Vagina (tissue), 2 donors: Measurements from ENCODE around the gene MRPL27. TPM values are rescaled to one million over a fixed set of nuclear protein-coding genes. Genes with fewer than 3 reads are reported as not detected.

Experiments
- DNase-seq, 2 donors: peaks; one replicate each; pipeline ENCODE4 v3.0.0-alpha.2; 2017; ENCODE audit errors: extremely low spot score in 2 of 2
- H3K27ac ChIP-seq: fragments of 200-600 bp; sonication (generic); one replicate; pipeline ENCODE4 v1.5.1; 2019
- H3K27me3 ChIP-seq: fragments of 200-600 bp; sonication (generic); one replicate; pipeline ENCODE4 v1.5.1; 2019
- H3K36me3 ChIP-seq, 2 donors: fragments of 200-600 bp; sonication (generic); one replicate each; pipeline ENCODE4 v1.5.1; 2017 to 2019
- H3K4me1 ChIP-seq: fragments of 200-600 bp; sonication (generic); one replicate; pipeline ENCODE4 v1.5.1; 2019
- H3K4me3 ChIP-seq, 2 donors: fragments of 200-600 bp; sonication (generic); 1 replicate in 1 of 2; 2 replicates in 1 of 2; pipeline ENCODE4 v1.5.1; 2016 to 2019
- H3K9me3 ChIP-seq: fragments of 200-600 bp; sonication (generic); one replicate; pipeline ENCODE4 v1.5.1; 2019
- POLR2A ChIP-seq, 2 donors: fragments of 450-650 bp; IDR thresholded peaks; one replicate each; pipeline ENCODE4 v1.6.1; 2017; ENCODE audit warnings: antibody characterized with exemption in 2 of 2, mild to moderate bottlenecking in 2 of 2, moderate library complexity in 2 of 2
- POLR2AphosphoS5 ChIP-seq, 2 donors: sonication (generic); formaldehyde crosslinking; IDR thresholded peaks; one replicate each; pipeline ENCODE4 v1.9.0; 2017; ENCODE audit warnings: antibody characterized with exemption in 2 of 2, mild to moderate bottlenecking in 2 of 2, low read depth in 1 of 2; ENCODE audit not compliant: insufficient read depth in 1 of 2
- intact Hi-C: fragments of 100-400 bp; cut with DNase I; formaldehyde crosslinking; loops from one replicate; pipeline ENCODE4 v1.15.1; 2023
- total RNA-seq: library from RNA; depleted of rRNA; stranded (reverse); fragments of >200 nt; gene quantifications from one replicate; pipeline ENCODE4 v1.2.3, GENCODE V29; 2016
- TF ChIP-seq, protein P1 (sequence below), 3 experiments: fragments of 450-650 bp in 2 of 3; fragments of 200-600 bp in 1 of 3; sonication (generic) in 1 of 3; IDR thresholded peaks; one replicate each; pipeline ENCODE4 v1.5.1; 2017 to 2019; ENCODE audit warnings: antibody characterized with exemption in 3 of 3, mild to moderate bottlenecking in 2 of 3, moderate library complexity in 2 of 3

Gene MRPL27
- total RNA-seq, 1 donor from 2014 or later, result 41.7 TPM

DNA sequence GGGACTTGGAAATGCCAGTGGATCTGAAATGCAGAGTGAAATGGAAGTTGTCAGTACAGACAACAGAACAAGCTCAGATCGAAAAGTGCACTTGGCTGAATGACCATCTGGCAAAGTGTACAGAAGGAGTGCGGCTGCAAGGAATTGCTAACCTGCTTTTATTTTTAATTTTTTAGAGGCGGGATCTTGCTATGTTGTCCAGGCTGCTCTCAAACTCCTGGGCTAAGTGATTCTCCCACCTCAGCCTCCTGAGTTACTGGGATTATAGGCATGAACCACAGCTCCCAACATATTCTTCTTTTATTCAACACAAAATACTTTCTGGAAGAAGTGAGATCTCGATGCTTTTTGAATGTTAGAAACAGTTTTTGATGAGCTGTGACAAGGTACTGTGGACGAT, 20.7 kb upstream of the MRPL27 start:
- Histone ChIP-seq H3K27ac (no peak overlapping the region), H3K36me3 (peaks cover 7 to 54% of the 10 kb centered on the region in 2 donors), H3K9me3 (no peaks in the 10 kb centered on the region), H3K4me3 (no peak overlapping the region), H3K27me3 (no peaks in the 10 kb centered on the region), H3K4me1 (peaks cover 34% of the 10 kb centered on the region)
- TF ChIP-seq POLR2A (IDR thresholded peaks at IDR 0.05) (no peak), POLR2AphosphoS5 (IDR thresholded peaks at IDR 0.05; ENCODE audit: insufficient read depth in 1 of 2, low read depth in 1 of 2) (no peak)
- TF ChIP-seq, protein P1, sequence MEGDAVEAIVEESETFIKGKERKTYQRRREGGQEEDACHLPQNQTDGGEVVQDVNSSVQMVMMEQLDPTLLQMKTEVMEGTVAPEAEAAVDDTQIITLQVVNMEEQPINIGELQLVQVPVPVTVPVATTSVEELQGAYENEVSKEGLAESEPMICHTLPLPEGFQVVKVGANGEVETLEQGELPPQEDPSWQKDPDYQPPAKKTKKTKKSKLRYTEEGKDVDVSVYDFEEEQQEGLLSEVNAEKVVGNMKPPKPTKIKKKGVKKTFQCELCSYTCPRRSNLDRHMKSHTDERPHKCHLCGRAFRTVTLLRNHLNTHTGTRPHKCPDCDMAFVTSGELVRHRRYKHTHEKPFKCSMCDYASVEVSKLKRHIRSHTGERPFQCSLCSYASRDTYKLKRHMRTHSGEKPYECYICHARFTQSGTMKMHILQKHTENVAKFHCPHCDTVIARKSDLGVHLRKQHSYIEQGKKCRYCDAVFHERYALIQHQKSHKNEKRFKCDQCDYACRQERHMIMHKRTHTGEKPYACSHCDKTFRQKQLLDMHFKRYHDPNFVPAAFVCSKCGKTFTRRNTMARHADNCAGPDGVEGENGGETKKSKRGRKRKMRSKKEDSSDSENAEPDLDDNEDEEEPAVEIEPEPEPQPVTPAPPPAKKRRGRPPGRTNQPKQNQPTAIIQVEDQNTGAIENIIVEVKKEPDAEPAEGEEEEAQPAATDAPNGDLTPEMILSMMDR (IDR thresholded peaks at IDR 0.05), result no peak
- intact Hi-C loops, result no loop called here
- DNase-seq, result no peak

- Histone ChIP-seq H3K9me3 (no peaks in the 10 kb centered on the region), H3K4me3 (no peak overlapping the region), H3K36me3 (peaks cover 7 to 65% of the 10 kb centered on the region in 2 donors), H3K4me1 (peaks cover 29% of the 10 kb centered on the region), H3K27me3 (no peaks in the 10 kb centered on the region), H3K27ac (no peak overlapping the region)
- intact Hi-C loops, result no loop called here
- TF ChIP-seq POLR2AphosphoS5 (IDR thresholded peaks at IDR 0.05; ENCODE audit: insufficient read depth in 1 of 2, low read depth in 1 of 2) (no peak), POLR2A (IDR thresholded peaks at IDR 0.05) (no peak)
- TF ChIP-seq, protein P1 (IDR thresholded peaks at IDR 0.05), result no peak
- DNase-seq, result no peak
Observed at GRCh38 chr17:50392621-50393020, 19.6 kb upstream of the MRPL27 start.

GRCh38 chr17:50389534-50389933, 16.6 kb upstream of the MRPL27 start:
- Histone ChIP-seq H3K4me1 (peaks cover 5% of the 10 kb centered on the region), H3K27ac (no peak overlapping the region), H3K4me3 (no peak overlapping the region), H3K27me3 (no peaks in the 10 kb centered on the region), H3K36me3 (peaks cover 7 to 90% of the 10 kb centered on the region in 2 donors), H3K9me3 (no peaks in the 10 kb centered on the region)
- no peak for TF ChIP-seq POLR2A (IDR thresholded peaks at IDR 0.05)
- TF ChIP-seq, protein P1 (IDR thresholded peaks at IDR 0.05), result no peak
- TF ChIP-seq POLR2AphosphoS5 (IDR thresholded peaks at IDR 0.05; ENCODE audit: insufficient read depth in 1 of 2, low read depth in 1 of 2), result no peak
- DNase-seq, result no peak
- intact Hi-C loops, result no loop called here

GRCh38 chr17:50388728-50389127, 15.7 kb upstream of the MRPL27 start:
- TF ChIP-seq, protein P1 (IDR thresholded peaks at IDR 0.05), result no peak
- no peak for TF ChIP-seq POLR2AphosphoS5 (IDR thresholded peaks at IDR 0.05; ENCODE audit: insufficient read depth in 1 of 2, low read depth in 1 of 2)
- TF ChIP-seq POLR2A (IDR thresholded peaks at IDR 0.05), result no peak
- intact Hi-C loops, result no loop called here
- H3K36me3 ChIP-seq, result peaks cover 7 to 90% of the 10 kb centered on the region in 2 donors
- H3K27me3 ChIP-seq, result no peaks in the 10 kb centered on the region
- no peaks in the 10 kb centered on the region for H3K9me3 ChIP-seq
- no peak overlapping the region for H3K4me3 ChIP-seq
- no peak for DNase-seq
- no peak overlapping the region for H3K27ac ChIP-seq
- no peaks in the 10 kb centered on the region for H3K4me1 ChIP-seq

DNA sequence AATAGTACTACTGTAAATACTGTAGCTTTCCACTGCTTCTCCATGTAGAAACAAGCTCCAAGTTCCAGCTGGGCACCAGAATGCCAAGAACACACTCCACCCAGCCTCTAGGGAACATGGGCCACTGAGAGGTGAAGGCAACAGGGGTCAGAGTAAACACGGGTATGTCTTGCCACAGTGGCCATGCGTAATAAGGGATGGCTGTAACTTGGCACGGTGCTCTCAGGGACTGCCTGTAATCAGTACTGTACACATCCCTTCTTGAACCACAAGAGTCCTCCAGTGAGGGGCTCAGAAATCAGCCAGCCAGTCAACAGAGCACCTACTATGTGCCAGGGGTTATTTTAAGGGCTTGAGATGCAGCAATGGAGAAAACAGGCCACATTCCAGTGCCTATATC, 13.5 kb upstream of the MRPL27 start:
- no peaks in the 10 kb centered on the region for H3K9me3 ChIP-seq
- intact Hi-C loops, result no loop called here
- no peak for TF ChIP-seq POLR2AphosphoS5 (IDR thresholded peaks at IDR 0.05; ENCODE audit: insufficient read depth in 1 of 2, low read depth in 1 of 2)
- no peak for TF ChIP-seq POLR2A (IDR thresholded peaks at IDR 0.05)
- TF ChIP-seq, protein P1 (IDR thresholded peaks at IDR 0.05), result no peak
- H3K4me1 ChIP-seq, result no peaks in the 10 kb centered on the region
- no peak overlapping the region for H3K27ac ChIP-seq
- H3K27me3 ChIP-seq, result no peaks in the 10 kb centered on the region
- H3K4me3 ChIP-seq, result no peak overlapping the region
- H3K36me3 ChIP-seq, result peaks cover 10 to 92% of the 10 kb centered on the region in 2 donors
- no peak for DNase-seq
